ENCODE measurements around the gene TJP3.

TJP3 gene

GRCh38 chr19:3687774-3688706, 20.1 kb upstream of the TJP3 start:
- in situ Hi-C loops (cut with MboI; ENCODE audit: low sequenced_read_pairs), result loop anchor here (25.0 kb wide), 1 partner anchor 524 kb away; no protein-coding TSS in a partner anchor

GRCh38 chr19:3690551-3691371, 17.4 kb upstream of the TJP3 start:
- in situ Hi-C loops (cut with MboI; ENCODE audit: low sequenced_read_pairs), result loop anchor here (25.0 kb wide), 1 partner anchor 522 kb away; no protein-coding TSS in a partner anchor

GRCh38 chr19:3691372-3691716, 16.8 kb upstream of the TJP3 start:
- in situ Hi-C loops (cut with MboI; ENCODE audit: low sequenced_read_pairs), result loop anchor here (25.0 kb wide), 1 partner anchor 521 kb away; no protein-coding TSS in a partner anchor

- in situ Hi-C loops (cut with MboI; ENCODE audit: low sequenced_read_pairs), result loop anchor here (25.0 kb wide), 1 partner anchor 521 kb away; no protein-coding TSS in a partner anchor
Observed at GRCh38 chr19:3691726-3692125, 16.5 kb upstream of the TJP3 start.

GRCh38 chr19:3692141-3693024, 15.8 kb upstream of the TJP3 start:
- in situ Hi-C loops (cut with MboI; ENCODE audit: low sequenced_read_pairs), result loop anchor here (25.0 kb wide), 1 partner anchor 520 kb away; no protein-coding TSS in a partner anchor

- in situ Hi-C loops (cut with MboI; ENCODE audit: low sequenced_read_pairs), result loop anchor here (25.0 kb wide), 1 partner anchor 519 kb away; no protein-coding TSS in a partner anchor
Observed at GRCh38 chr19:3693025-3693925, 14.9 kb upstream of the TJP3 start.

- in situ Hi-C loops (cut with MboI; ENCODE audit: low sequenced_read_pairs), result loop anchor here (25.0 kb wide), 1 partner anchor 518 kb away; no protein-coding TSS in a partner anchor
Observed at GRCh38 chr19:3694361-3695123, 13.6 kb upstream of the TJP3 start.

- in situ Hi-C loops (cut with MboI; ENCODE audit: low sequenced_read_pairs), result loop anchor here (25.0 kb wide), 1 partner anchor 517 kb away; no protein-coding TSS in a partner anchor
Observed at GRCh38 chr19:3695124-3695733, 13.0 kb upstream of the TJP3 start.

GRCh38 chr19:3695986-3696659, 12.1 kb upstream of the TJP3 start:
- in situ Hi-C loops (cut with MboI; ENCODE audit: low sequenced_read_pairs), result loop anchor here (25.0 kb wide), 1 partner anchor 516 kb away; no protein-coding TSS in a partner anchor

GRCh38 chr19:3696660-3696995, 11.6 kb upstream of the TJP3 start:
- in situ Hi-C loops (cut with MboI; ENCODE audit: low sequenced_read_pairs), result loop anchor here (25.0 kb wide), 1 partner anchor 516 kb away; no protein-coding TSS in a partner anchor

GRCh38 chr19:3697094-3697493, 11.1 kb upstream of the TJP3 start:
- in situ Hi-C loops (cut with MboI; ENCODE audit: low sequenced_read_pairs), result loop anchor here (25.0 kb wide), 1 partner anchor 515 kb away; no protein-coding TSS in a partner anchor

GRCh38 chr19:3697671-3698385, 10.4 kb upstream of the TJP3 start:
- in situ Hi-C loops (cut with MboI; ENCODE audit: low sequenced_read_pairs), result loop anchor here (25.0 kb wide), 1 partner anchor 514 kb away; no protein-coding TSS in a partner anchor

GRCh38 chr19:3698386-3698950, 9.7 kb upstream of the TJP3 start:
- in situ Hi-C loops (cut with MboI; ENCODE audit: low sequenced_read_pairs), result loop anchor here (25.0 kb wide), 1 partner anchor 514 kb away; no protein-coding TSS in a partner anchor

GRCh38 chr19:3698974-3699740, 9.0 kb upstream of the TJP3 start:
- in situ Hi-C loops (cut with MboI; ENCODE audit: low sequenced_read_pairs), result loop anchor here (25.0 kb wide), 1 partner anchor 513 kb away; no protein-coding TSS in a partner anchor

GRCh38 chr19:3699741-3700241, 8.4 kb upstream of the TJP3 start:
- in situ Hi-C loops (cut with MboI; ENCODE audit: low sequenced_read_pairs), result loop anchor here (25.0 kb wide), 1 partner anchor 513 kb away; no protein-coding TSS in a partner anchor

Measured in HL-60/S4 (cell line).